HG03139 (cell line): ENCODE results near the gene PDPN.

Experiments
- ATAC-seq: cut with Tn5 transposase; IDR thresholded peaks from one replicate; pipeline ENCODE4 v1.9.1; 2021; ENCODE audit not compliant: unreplicated experiment

PDPN gene

GRCh38 chr1:13576926-13577325, 6.7 kb upstream of the PDPN start:
- no peak for ATAC-seq

GRCh38 chr1:13577846-13578245, 5.8 kb upstream of the PDPN start:
- ATAC-seq, result no peak

GRCh38 chr1:13581446-13581845, 2.2 kb upstream of the PDPN start:
- no peak for ATAC-seq

- no peak for ATAC-seq
Measured at GRCh38 chr1:13582713-13583443, 754 bp upstream of the PDPN start.

GRCh38 chr1:13583966-13584791, 547 bp downstream of the PDPN start:
- ATAC-seq, result no peak

GRCh38 chr1:13584876-13585611, 1.4 kb downstream of the PDPN start:
- ATAC-seq, result no peak

- ATAC-seq, result no peak
Measured at GRCh38 chr1:13585612-13585991, 2.0 kb downstream of the PDPN start.

GRCh38 chr1:13586001-13586400, 2.4 kb downstream of the PDPN start:
- no peak for ATAC-seq

- ATAC-seq, result no peak
Measured at GRCh38 chr1:13587256-13588030, 3.8 kb downstream of the PDPN start.

GRCh38 chr1:13588946-13589796, 5.5 kb downstream of the PDPN start:
- ATAC-seq, result no peak

- no peak for ATAC-seq
Measured at GRCh38 chr1:13590486-13590885, 6.9 kb downstream of the PDPN start.

- ATAC-seq, result no peak
Measured at GRCh38 chr1:13593511-13594131, 10.0 kb downstream of the PDPN start.

GRCh38 chr1:13595411-13595810, 11.8 kb downstream of the PDPN start:
- ATAC-seq, result no peak

- no peak for ATAC-seq
Measured at GRCh38 chr1:13597166-13597565, 13.5 kb downstream of the PDPN start.

- ATAC-seq, result no peak
Measured at GRCh38 chr1:13600762-13601453, 17.3 kb downstream of the PDPN start.

GRCh38 chr1:13604176-13604575, 20.5 kb downstream of the PDPN start:
- no peak for ATAC-seq

- ATAC-seq, result no peak
Measured at GRCh38 chr1:13604721-13605120, 21.1 kb downstream of the PDPN start.

GRCh38 chr1:13605159-13605558, 21.5 kb downstream of the PDPN start:
- no peak for ATAC-seq

- no peak for ATAC-seq
Measured at GRCh38 chr1:13607002-13607401, 23.4 kb downstream of the PDPN start.
